HG02973 (cell line): ENCODE data around the gene VAMP2.

ENCODE experiments used
- ATAC-seq: cut with Tn5 transposase; IDR thresholded peaks from one replicate; pipeline ENCODE4 v1.9.1; 2021; ENCODE audit warnings: moderate library complexity; ENCODE audit not compliant: unreplicated experiment

Gene VAMP2

GRCh38 chr17:8143581-8144400 is 19.0 kb downstream of the VAMP2 start:
- no peak for ATAC-seq

- no peak for ATAC-seq
Measured at GRCh38 chr17:8142887-8143580, 19.7 kb downstream of the VAMP2 start.

GRCh38 chr17:8142158-8142886 is 20.4 kb downstream of the VAMP2 start:
- ATAC-seq = no peak

GRCh38 chr17:8141741-8142140 is 21.0 kb downstream of the VAMP2 start:
- no peak for ATAC-seq

GRCh38 chr17:8141045-8141444 is 21.7 kb downstream of the VAMP2 start:
- ATAC-seq = no peak

- no peak for ATAC-seq
Measured at GRCh38 chr17:8140065-8141029, 22.4 kb downstream of the VAMP2 start.

- ATAC-seq = peak; percentile 69
Measured at GRCh38 chr17:8138672-8139371, 23.9 kb downstream of the VAMP2 start.

GRCh38 chr17:8138374-8138671 is 24.4 kb downstream of the VAMP2 start:
- ATAC-seq = peak; percentile 12

- ATAC-seq = peak; percentile 7
Measured at GRCh38 chr17:8137645-8138373, 24.9 kb downstream of the VAMP2 start.

GRCh38 chr17:8133941-8134340 is 28.8 kb downstream of the VAMP2 start:
- no peak for ATAC-seq

GRCh38 chr17:8133399-8133798 is 29.3 kb downstream of the VAMP2 start:
- no peak for ATAC-seq

GRCh38 chr17:8131844-8132441 is 30.8 kb downstream of the VAMP2 start:
- no peak for ATAC-seq

- no peak for ATAC-seq
Measured at GRCh38 chr17:8128125-8128784, 34.5 kb downstream of the VAMP2 start.

- ATAC-seq = no peak
Measured at GRCh38 chr17:8126491-8127066, 36.2 kb downstream of the VAMP2 start.

- no peak for ATAC-seq
Measured at GRCh38 chr17:8125947-8126490, 36.7 kb downstream of the VAMP2 start.

GRCh38 chr17:8125154-8125946 is 37.4 kb downstream of the VAMP2 start:
- no peak for ATAC-seq
